Body of pancreas (tissue), 4 donors: ENCODE data around the gene LTBP1. TPM values are rescaled to one million over a fixed set of nuclear protein-coding genes. Genes with fewer than 3 reads are reported as not detected.

Source experiments
- ATAC-seq: fragments of 150-250 bp; one replicate; pipeline ENCODE4 v1.9.1; 2016
- DNase-seq, 4 donors: peaks; one replicate each; pipeline ENCODE4 v3.0.0-alpha.2; 2019
- H3K27ac ChIP-seq, 4 donors: fragments of 200-600 bp; sonication (generic); 1 replicate in 3 of 4; 2 replicates in 1 of 4; pipeline versions ENCODE4 v1.5.1 to v1.6.1; 2016 to 2019; ENCODE audit warnings: mild to moderate bottlenecking in 1 of 4, mixed read lengths in 1 of 4, moderate library complexity in 1 of 4
- H3K27me3 ChIP-seq, 2 donors: fragments of 200-600 bp; sonication (generic); one replicate each; pipeline ENCODE4 v1.6.0; 2016; ENCODE audit warnings: mild to moderate bottlenecking in 1 of 2
- H3K36me3 ChIP-seq, 2 donors: fragments of 200-600 bp; sonication (generic); replicated peaks in 1 of 2; 2 replicates each; pipeline ENCODE4 v1.5.1; 2016; ENCODE audit warnings: low read depth in 2 of 2; ENCODE audit not compliant: insufficient read depth in 1 of 2
- H3K4me1 ChIP-seq: fragments of 200-600 bp; sonication (generic); one replicate; pipeline ENCODE4 v1.6.0; 2016
- H3K4me3 ChIP-seq, 2 donors: fragments of 200-600 bp; sonication (generic); 1 replicate in 1 of 2; 2 replicates in 1 of 2; pipeline ENCODE4 v1.5.1; 2016 to 2019
- H3K9me3 ChIP-seq, 3 donors: fragments of 200-600 bp; sonication (generic); 1 replicate in 2 of 3; 2 replicates in 1 of 3; pipeline ENCODE4 v1.5.1; 2016
- POLR2A ChIP-seq, 3 donors: fragments of 450-650 bp; IDR thresholded peaks; one replicate each; pipeline ENCODE4 v1.6.1; 2016; ENCODE audit warnings: antibody characterized with exemption in 3 of 3, mild to moderate bottlenecking in 2 of 3
- WGBS, 2 donors: methylation state at CpG; one replicate each; pipeline ENCODE4 v1.1.5; 2017; 5-methylcytosine and 5-hydroxymethylcytosine counted together
- intact Hi-C: fragments of 100-400 bp; cut with DNase I; formaldehyde crosslinking; loops from one replicate; pipeline ENCODE4 v1.15.1; 2023
- total RNA-seq, 2 donors: library from RNA; depleted of rRNA; stranded (reverse); fragments of >200 nt; gene quantifications; one replicate each; pipeline ENCODE4 v1.1.0, GENCODE V29; 2016
- TF ChIP-seq, protein P1 (sequence below), 7 experiments: fragments of 450-650 bp in 4 of 7; fragments of 200-600 bp in 3 of 7; sonication (generic) in 3 of 7; IDR thresholded peaks; one replicate each; pipeline ENCODE4 v1.5.1; 2016 to 2019; ENCODE audit warnings: antibody characterized with exemption in 7 of 7

LTBP1 gene
- total RNA-seq, 2 donors from 2014 or later = 8.8 to 10.2 TPM

DNA sequence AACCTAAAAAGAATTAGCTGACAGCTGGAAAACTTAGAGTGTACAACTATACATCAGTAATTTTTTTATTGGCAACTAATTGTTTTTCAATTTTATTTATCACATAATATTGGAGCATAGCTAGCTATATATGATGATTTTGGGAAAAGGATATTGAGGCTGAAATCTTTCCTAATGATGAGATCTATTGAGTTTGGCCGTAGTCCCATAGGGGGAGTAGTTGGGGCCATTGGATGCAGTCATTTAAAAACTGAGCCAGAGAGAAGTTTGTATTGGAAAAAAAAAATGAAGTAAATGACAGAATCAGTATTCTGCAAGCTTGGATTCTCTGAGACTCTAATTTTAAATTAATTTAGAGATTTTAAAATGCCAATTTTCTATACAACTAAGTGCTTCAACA lies 179.8 kb downstream of the LTBP1 start:
- 91 to 100% methylated on average over 1 of the region's 1 CpG for WGBS, 2 donors
- Histone ChIP-seq H3K4me3 (no peak overlapping the region), H3K27me3 (no peaks in the 10 kb centered on the region), H3K9me3 (no peaks in the 10 kb centered on the region), H3K4me1 (no peaks in the 10 kb centered on the region), H3K27ac (no peak overlapping the region), H3K36me3 (no peaks in the 10 kb centered on the region)
- intact Hi-C loops = no loop called here
- no peak for TF ChIP-seq POLR2A (IDR thresholded peaks at IDR 0.05)
- TF ChIP-seq, protein P1, sequence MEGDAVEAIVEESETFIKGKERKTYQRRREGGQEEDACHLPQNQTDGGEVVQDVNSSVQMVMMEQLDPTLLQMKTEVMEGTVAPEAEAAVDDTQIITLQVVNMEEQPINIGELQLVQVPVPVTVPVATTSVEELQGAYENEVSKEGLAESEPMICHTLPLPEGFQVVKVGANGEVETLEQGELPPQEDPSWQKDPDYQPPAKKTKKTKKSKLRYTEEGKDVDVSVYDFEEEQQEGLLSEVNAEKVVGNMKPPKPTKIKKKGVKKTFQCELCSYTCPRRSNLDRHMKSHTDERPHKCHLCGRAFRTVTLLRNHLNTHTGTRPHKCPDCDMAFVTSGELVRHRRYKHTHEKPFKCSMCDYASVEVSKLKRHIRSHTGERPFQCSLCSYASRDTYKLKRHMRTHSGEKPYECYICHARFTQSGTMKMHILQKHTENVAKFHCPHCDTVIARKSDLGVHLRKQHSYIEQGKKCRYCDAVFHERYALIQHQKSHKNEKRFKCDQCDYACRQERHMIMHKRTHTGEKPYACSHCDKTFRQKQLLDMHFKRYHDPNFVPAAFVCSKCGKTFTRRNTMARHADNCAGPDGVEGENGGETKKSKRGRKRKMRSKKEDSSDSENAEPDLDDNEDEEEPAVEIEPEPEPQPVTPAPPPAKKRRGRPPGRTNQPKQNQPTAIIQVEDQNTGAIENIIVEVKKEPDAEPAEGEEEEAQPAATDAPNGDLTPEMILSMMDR (IDR thresholded peaks at IDR 0.05) = no peak
- DNase-seq (no peak), ATAC-seq (no peak)

DNA sequence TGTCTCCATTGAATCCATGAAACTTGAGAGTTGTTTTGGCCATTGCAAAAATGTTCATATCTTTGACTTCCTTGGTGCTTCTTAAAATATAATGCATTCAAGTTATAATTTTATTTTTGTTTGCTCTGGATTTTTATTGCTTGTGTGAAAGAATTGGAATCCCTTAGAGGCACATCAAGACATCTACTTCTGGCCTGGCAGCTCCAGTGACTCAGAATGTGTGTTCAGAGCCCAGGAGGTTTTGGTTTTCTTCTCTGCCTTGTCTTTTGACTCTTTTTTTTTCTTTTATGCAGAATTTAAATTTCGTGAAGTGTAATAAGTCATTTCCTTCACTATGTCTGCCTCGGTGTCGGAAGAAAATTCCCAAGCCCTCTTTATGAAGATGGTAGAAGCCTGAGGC lies 180.2 kb downstream of the LTBP1 start:
- Histone ChIP-seq H3K36me3 (no peaks in the 10 kb centered on the region), H3K9me3 (no peaks in the 10 kb centered on the region), H3K4me1 (no peaks in the 10 kb centered on the region), H3K4me3 (no peak overlapping the region), H3K27ac (no peak overlapping the region), H3K27me3 (no peaks in the 10 kb centered on the region)
- ATAC-seq (no peak), DNase-seq (no peak)
- no peak for TF ChIP-seq POLR2A (IDR thresholded peaks at IDR 0.05)
- TF ChIP-seq, protein P1 (IDR thresholded peaks at IDR 0.05) = no peak
- WGBS, 2 donors = 78 to 84% methylated on average over 3 of the region's 3 CpGs
- intact Hi-C loops = no loop called here

DNA sequence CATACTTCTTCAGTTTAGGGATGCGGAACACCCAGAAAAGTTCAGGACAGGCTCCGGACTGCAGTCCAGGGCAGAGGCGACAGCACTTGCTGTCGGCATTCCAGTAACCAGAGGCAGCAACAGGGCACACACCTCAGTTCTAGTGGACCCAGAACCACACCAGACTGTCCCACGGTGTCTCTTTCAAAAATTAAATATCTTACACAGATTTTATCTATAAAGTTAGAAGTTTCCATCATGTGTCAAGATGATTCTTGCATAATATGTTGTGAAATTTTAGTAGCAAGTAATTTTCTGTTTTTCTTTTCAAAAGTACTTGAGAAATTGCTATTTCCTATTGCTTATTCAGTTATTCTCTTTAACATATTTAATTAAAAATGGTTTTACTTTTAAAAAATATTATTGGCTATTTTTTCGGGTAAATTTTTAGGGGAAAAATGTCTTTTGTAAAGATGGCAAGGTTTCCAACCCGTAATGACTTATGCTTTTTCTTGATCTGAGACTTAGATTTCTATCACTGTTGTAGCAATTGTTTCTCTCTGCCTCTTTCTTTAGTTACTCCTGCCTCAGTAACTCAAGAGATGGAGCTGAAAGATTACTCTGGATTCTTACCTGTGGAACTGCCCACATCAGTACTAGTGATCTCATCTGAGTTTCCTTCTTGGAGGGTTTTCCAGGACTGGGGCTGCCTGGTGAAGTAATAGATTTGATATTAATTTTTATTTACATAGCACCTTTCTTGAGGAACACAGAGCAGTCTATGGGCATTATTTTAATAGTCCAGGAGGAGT lies 182.7 kb downstream of the LTBP1 start:
- H3K4me1 ChIP-seq = no peaks in the 10 kb centered on the region
- TF ChIP-seq, protein P1 (IDR thresholded peaks at IDR 0.05) = no peak
- no peak for TF ChIP-seq POLR2A (IDR thresholded peaks at IDR 0.05)
- H3K36me3 ChIP-seq = no peaks in the 10 kb centered on the region
- WGBS, 2 donors = 90 to 91% methylated on average over 7 of the region's 7 CpGs
- no peak overlapping the region for H3K4me3 ChIP-seq
- ATAC-seq (no peak), DNase-seq (no peak)
- no peaks in the 10 kb centered on the region for H3K9me3 ChIP-seq
- no peak overlapping the region for H3K27ac ChIP-seq
- no peaks in the 10 kb centered on the region for H3K27me3 ChIP-seq
- intact Hi-C loops = no loop called here

DNA sequence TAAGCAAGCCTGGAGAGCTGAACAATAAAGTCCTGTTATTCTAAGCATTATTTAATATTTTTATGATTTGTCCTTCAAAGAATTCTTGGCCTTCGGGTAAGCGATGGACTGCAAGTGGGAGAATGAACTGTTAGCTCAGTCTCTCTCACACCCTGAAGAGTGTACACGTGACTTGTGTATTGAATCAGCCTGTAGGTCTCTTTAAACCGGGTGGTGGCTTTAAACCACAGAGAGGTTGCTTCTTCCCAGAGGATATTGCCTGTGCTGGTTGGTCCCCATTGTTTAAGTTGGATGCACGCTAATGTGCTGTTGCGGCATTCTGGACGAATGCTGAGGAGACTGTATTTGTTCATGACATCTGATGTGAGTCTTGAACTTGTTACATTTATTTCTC lies 183.3 kb downstream of the LTBP1 start:
- Histone ChIP-seq H3K9me3 (no peaks in the 10 kb centered on the region), H3K27me3 (no peaks in the 10 kb centered on the region), H3K4me1 (no peaks in the 10 kb centered on the region), H3K36me3 (no peaks in the 10 kb centered on the region), H3K27ac (no peak overlapping the region), H3K4me3 (no peak overlapping the region)
- 82 to 89% methylated on average over 7 of the region's 7 CpGs for WGBS, 2 donors
- TF ChIP-seq POLR2A (IDR thresholded peaks at IDR 0.05) = no peak
- TF ChIP-seq, protein P1 (IDR thresholded peaks at IDR 0.05) = no peak
- no peak for ATAC-seq
- intact Hi-C loops = no loop called here
- no peak for DNase-seq

DNA sequence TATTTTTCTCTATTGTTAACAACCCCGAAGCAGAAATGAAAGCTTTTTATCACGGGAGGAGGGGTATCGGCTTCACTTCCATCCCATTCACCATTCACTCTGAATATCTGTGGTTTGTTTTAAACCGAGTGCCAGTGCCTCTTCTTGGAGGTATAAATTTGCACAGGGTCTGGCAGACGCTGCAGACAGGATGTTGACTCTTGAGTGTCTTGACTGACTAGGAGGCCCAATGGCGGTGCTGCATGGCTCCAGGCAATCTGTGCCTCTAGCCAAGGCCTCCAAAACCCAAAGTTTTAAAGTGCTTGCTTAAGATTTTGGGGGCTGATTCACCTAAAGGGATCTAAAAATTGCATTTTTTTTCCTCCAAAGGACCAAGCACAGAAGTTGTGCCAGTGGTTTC lies 183.8 kb downstream of the LTBP1 start:
- TF ChIP-seq, protein P1 (IDR thresholded peaks at IDR 0.05) = no peak
- TF ChIP-seq POLR2A (IDR thresholded peaks at IDR 0.05) = no peak
- WGBS, 2 donors = 66 to 75% methylated on average over 6 of the region's 6 CpGs
- no peaks in the 10 kb centered on the region for H3K36me3 ChIP-seq
- DNase-seq (no peak), ATAC-seq (no peak)
- no peak overlapping the region for H3K4me3 ChIP-seq
- intact Hi-C loops = no loop called here
- no peak overlapping the region for H3K27ac ChIP-seq
- no peaks in the 10 kb centered on the region for H3K9me3 ChIP-seq
- no peaks in the 10 kb centered on the region for H3K27me3 ChIP-seq
- H3K4me1 ChIP-seq = no peaks in the 10 kb centered on the region
